MM.1S (cell line): Measurements from ENCODE around the gene KIFBP.

Experiments
- DNase-seq: peaks from one replicate; pipeline ENCODE4 v3.0.0-alpha.2; 2015
- H2AFZ ChIP-seq: fragments of 300-600 bp; sonication (generic); 2 replicates; pipeline ENCODE4 v1.6.0; 2016; ENCODE audit warnings: antibody characterized with exemption, low read length
- H3F3A ChIP-seq: fragments of 300-600 bp; sonication (generic); 2 replicates; pipeline ENCODE4 v1.6.1; 2016; ENCODE audit warnings: mild to moderate bottlenecking, antibody characterized with exemption, low read length, moderate library complexity, mixed read lengths; ENCODE audit not compliant: insufficient read depth
- H3K27ac ChIP-seq: fragments of 300-600 bp; sonication (generic); 2 replicates; pipeline ENCODE4 v1.5.1; 2016; ENCODE audit warnings: mild to moderate bottlenecking, low read length
- H3K27me3 ChIP-seq: fragments of 300-600 bp; sonication (generic); replicated peaks from 2 replicates; pipeline ENCODE4 v1.6.0; 2016; ENCODE audit warnings: low read length; ENCODE audit not compliant: insufficient read depth
- H3K36me3 ChIP-seq: fragments of 300-600 bp; sonication (generic); replicated peaks from 2 replicates; pipeline ENCODE4 v1.6.1; 2016; ENCODE audit warnings: mild to moderate bottlenecking, low read length, mixed read lengths; ENCODE audit not compliant: insufficient read depth
- H3K4me1 ChIP-seq: fragments of 300-600 bp; sonication (generic); 2 replicates; pipeline ENCODE4 v1.6.1; 2016; ENCODE audit warnings: low read length, mixed read lengths
- H3K4me2 ChIP-seq: fragments of 300-600 bp; sonication (generic); 2 replicates; pipeline ENCODE4 v1.6.0; 2016; ENCODE audit warnings: low read depth, low read length
- H3K4me3 ChIP-seq: fragments of 300-600 bp; sonication (generic); 2 replicates; pipeline ENCODE4 v1.5.1; 2016; ENCODE audit warnings: low read length, mixed read lengths
- H3K79me2 ChIP-seq: fragments of 300-600 bp; sonication (generic); 2 replicates; pipeline ENCODE4 v1.6.1; 2016; ENCODE audit warnings: mixed run types, low read length, mixed read lengths
- H3K9ac ChIP-seq: fragments of 300-600 bp; sonication (generic); 2 replicates; pipeline ENCODE4 v1.6.1; 2016; ENCODE audit warnings: low read length, mixed read lengths
- H3K9me2 ChIP-seq: fragments of 300-600 bp; sonication (generic); replicated peaks from 2 replicates; pipeline ENCODE4 v1.6.1; 2016; ENCODE audit warnings: mild to moderate bottlenecking, low read length, mixed read lengths; ENCODE audit not compliant: insufficient read depth
- H3K9me3 ChIP-seq: fragments of 300-600 bp; sonication (generic); replicated peaks from 2 replicates; pipeline ENCODE4 v1.6.1; 2016; ENCODE audit warnings: mild to moderate bottlenecking, low read length, mixed read lengths; ENCODE audit not compliant: insufficient read depth
- H4K20me1 ChIP-seq: fragments of 300-600 bp; sonication (generic); 2 replicates; pipeline ENCODE4 v1.6.1; 2016; ENCODE audit warnings: mild to moderate bottlenecking, low read length, moderate library complexity, mixed read lengths; ENCODE audit not compliant: insufficient read depth
- CTCF ChIP-seq: fragments of 300-600 bp; sonication (generic); IDR thresholded peaks from 2 replicates; pipeline ENCODE4 v1.5.1; 2016; ENCODE audit warnings: antibody characterized with exemption, low read length, mixed read lengths
- EZH2 ChIP-seq: fragments of 300-600 bp; sonication (generic); optimal IDR thresholded peaks from 2 replicates; pipeline ENCODE3; 2017; ENCODE audit warnings: low read depth, mild to moderate bottlenecking, antibody characterized with exemption, low read length, mixed read lengths
- EZH2phosphoT487 ChIP-seq: fragments of 300-600 bp; sonication (generic); IDR thresholded peaks from 2 replicates; pipeline ENCODE4 v1.6.1; 2018; ENCODE audit warnings: antibody characterized with exemption, low read length

Gene KIFBP

GRCh38 chr10:68989317-68989990, 851 bp downstream of the KIFBP start:
- H3K27me3 ChIP-seq, result no peaks in the 10 kb centered on the region
- H3K4me2 ChIP-seq, result peak overlapping the region; percentile 87
- peak overlapping the region; percentile 77 for H3K9ac ChIP-seq
- no peaks in the 10 kb centered on the region for H3K4me1 ChIP-seq
- no peaks in the 10 kb centered on the region for H3K9me3 ChIP-seq
- peaks cover under 1% of the 10 kb centered on the region; the same call in 1 of the 2 replicates for H3K36me3 ChIP-seq
- peaks cover 21% of the 10 kb centered on the region for H3F3A ChIP-seq
- peak overlapping the region; percentile 77; the same call in 1 of the 2 replicates for H3K27ac ChIP-seq
- TF ChIP-seq EZH2 (no peak), CTCF (no peak), EZH2phosphoT487 (no peak)
- H3K9me2 ChIP-seq, result no peaks in the 10 kb centered on the region
- no peaks in the 10 kb centered on the region for H4K20me1 ChIP-seq
- no peak for DNase-seq
- H3K4me3 ChIP-seq, result peak overlapping the region; percentile 82
- peak overlapping the region; percentile 88 for H2AFZ ChIP-seq
- H3K79me2 ChIP-seq, result peaks cover 55% of the 10 kb centered on the region

GRCh38 chr10:68992636-68993440, 4.2 kb downstream of the KIFBP start:
- H3K9ac ChIP-seq, result no peak overlapping the region
- H3K4me2 ChIP-seq, result no peak overlapping the region
- H3K36me3 ChIP-seq, result peaks cover 2% of the 10 kb centered on the region; the same call in 1 of the 2 replicates
- peaks cover 83% of the 10 kb centered on the region for H3K79me2 ChIP-seq
- no peak overlapping the region for H2AFZ ChIP-seq
- H3K4me1 ChIP-seq, result peaks cover 9% of the 10 kb centered on the region; the same call in 1 of the 2 replicates
- H3K9me2 ChIP-seq, result no peaks in the 10 kb centered on the region
- TF ChIP-seq EZH2, result no peak
- no peak for TF ChIP-seq CTCF
- no peak for TF ChIP-seq EZH2phosphoT487
- H3K27ac ChIP-seq, result no peak overlapping the region
- no peak overlapping the region for H3K4me3 ChIP-seq
- no peak for DNase-seq
- no peaks in the 10 kb centered on the region for H4K20me1 ChIP-seq
- no peaks in the 10 kb centered on the region for H3K9me3 ChIP-seq
- H3K27me3 ChIP-seq, result no peaks in the 10 kb centered on the region
- H3F3A ChIP-seq, result peaks cover 23% of the 10 kb centered on the region

- Histone ChIP-seq H3K27me3 (no peaks in the 10 kb centered on the region), H3K36me3 (peaks cover 2% of the 10 kb centered on the region; the same call in 1 of the 2 replicates), H3K9ac (peak overlapping the region; percentile 11; the same call in 1 of the 2 replicates), H3K4me3 (peak overlapping the region; percentile 0; the same call in 1 of the 2 replicates), H3K79me2 (peaks cover 77% of the 10 kb centered on the region), H3K4me2 (peak overlapping the region; percentile 52), H3K4me1 (peaks cover 27% of the 10 kb centered on the region), H4K20me1 (no peaks in the 10 kb centered on the region), H3K27ac (peak overlapping the region; percentile 83), H2AFZ (no peak overlapping the region), H3K9me2 (no peaks in the 10 kb centered on the region), H3F3A (peaks cover 26% of the 10 kb centered on the region), H3K9me3 (no peaks in the 10 kb centered on the region)
- TF ChIP-seq EZH2, result no peak
- no peak for TF ChIP-seq EZH2phosphoT487
- TF ChIP-seq CTCF, result no peak
- DNase-seq, result no peak
These were observed 8.6 kb downstream of the KIFBP start for GRCh38 chr10:68997211-68997610.
